HepG2 (cell line): Measurements from ENCODE around the gene PTPRO. TPM values are rescaled to one million over a fixed set of nuclear protein-coding genes. Genes with fewer than 3 reads are reported as not detected.

ENCODE experiments used
- ATF1 ChIP-seq: IDR thresholded peaks from 2 replicates; pipeline ENCODE4 v1.6.1; 2016; ENCODE audit warnings: mild to moderate bottlenecking, control low read depth
- ATF2 ChIP-seq: sonication (generic); formaldehyde crosslinking; IDR thresholded peaks from 2 replicates; pipeline ENCODE4 v1.4.0; 2020; ENCODE audit warnings: missing genetic modification reagents
- CEBPG ChIP-seq: IDR thresholded peaks from 2 replicates; pipeline ENCODE4 v1.6.1; 2016
- EHMT2 ChIP-seq: fragments of 200-600 bp; sonication (generic); IDR thresholded peaks from 2 replicates; pipeline ENCODE4 v1.7.0; 2017; ENCODE audit warnings: antibody characterized with exemption, low read depth, low read length, borderline replicate concordance
- FOSL2 ChIP-seq: sonication (generic); formaldehyde crosslinking; IDR thresholded peaks from 2 replicates; pipeline ENCODE4 v1.4.0; 2020; ENCODE audit warnings: missing genetic modification reagents
- FOXC1 ChIP-seq: sonication (generic); formaldehyde crosslinking; IDR thresholded peaks from 2 replicates; pipeline ENCODE4 v1.8.0; 2022; ENCODE audit warnings: mild to moderate bottlenecking, missing genetic modification reagents, borderline replicate concordance
- HNF4A ChIP-seq: sonication (generic); formaldehyde crosslinking; IDR thresholded peaks from 2 replicates; pipeline ENCODE4 v1.4.0; 2020; ENCODE audit warnings: missing genetic modification reagents
- IRF2 ChIP-seq: IDR thresholded peaks from 2 replicates; pipeline ENCODE4 v1.6.1; 2018; ENCODE audit warnings: missing genetic modification reagents, missing compliant biosample characterization
- KLF12 ChIP-seq: sonication (generic); formaldehyde crosslinking; IDR thresholded peaks from 2 replicates; pipeline ENCODE4 v1.4.0; 2020; ENCODE audit warnings: missing genetic modification reagents, borderline replicate concordance
- KLF16 ChIP-seq, 2 experiments: sonication (generic) in 1 of 2; formaldehyde crosslinking in 1 of 2; IDR thresholded peaks; 2 replicates each; pipeline versions ENCODE4 v1.6.1 to v1.8.0; 2016 to 2023; ENCODE audit warnings: missing genetic modification reagents in 2 of 2, missing compliant biosample characterization in 1 of 2
- KMT2A ChIP-seq: sonication (generic); formaldehyde crosslinking; IDR thresholded peaks from 2 replicates; pipeline ENCODE4 v1.4.0; 2020; ENCODE audit warnings: missing genetic modification reagents
- NFE2L2 ChIP-seq: fragments of 150-350 bp; IDR thresholded peaks from 2 replicates; pipeline ENCODE4 v1.6.1; 2014; ENCODE audit warnings: low read length
- POGK ChIP-seq: sonication (generic); formaldehyde crosslinking; conservative IDR thresholded peaks from 2 replicates; pipeline ENCODE4 v1.8.0; 2022; ENCODE audit warnings: mild to moderate bottlenecking, moderate library complexity, missing genetic modification reagents
- PPARG ChIP-seq: conservative IDR thresholded peaks from 2 replicates; pipeline ENCODE4 v1.6.1; 2016; ENCODE audit warnings: missing biosample characterization, missing genetic modification reagents
- SRY ChIP-seq: sonication (generic); formaldehyde crosslinking; IDR thresholded peaks from 2 replicates; pipeline ENCODE4 v1.8.0; 2022; ENCODE audit warnings: mild to moderate bottlenecking, missing genetic modification reagents
- ZBTB25 ChIP-seq: IDR thresholded peaks from 2 replicates; pipeline ENCODE4 v1.6.1; 2018; ENCODE audit warnings: missing genetic modification reagents
- ZFX ChIP-seq: sonication (generic); formaldehyde crosslinking; IDR thresholded peaks from 2 replicates; pipeline ENCODE4 v1.4.0; 2020; ENCODE audit warnings: mild to moderate bottlenecking, low read depth, missing genetic modification reagents, moderate library complexity
- ZGPAT ChIP-seq: IDR thresholded peaks from 2 replicates; pipeline ENCODE4 v1.6.1; 2016; ENCODE audit warnings: mild to moderate bottlenecking
- ZNF414 ChIP-seq: sonication (generic); formaldehyde crosslinking; IDR thresholded peaks from 2 replicates; pipeline ENCODE4 v1.5.0; 2020; ENCODE audit warnings: missing genetic modification reagents
- ZNF614 ChIP-seq: IDR thresholded peaks from 2 replicates; pipeline ENCODE4 v1.6.1; 2018; ENCODE audit warnings: missing biosample characterization, missing genetic modification reagents, inconsistent platforms, borderline replicate concordance
- ZNF644 ChIP-seq: IDR thresholded peaks from 2 replicates; pipeline ENCODE4 v1.6.1; 2016; ENCODE audit warnings: low read depth
- ZNF710 ChIP-seq: sonication (generic); formaldehyde crosslinking; IDR thresholded peaks from 2 replicates; pipeline ENCODE4 v1.5.0; 2020; ENCODE audit warnings: mild to moderate bottlenecking, missing genetic modification reagents, borderline replicate concordance
- ZNF713 ChIP-seq: sonication (generic); formaldehyde crosslinking; IDR thresholded peaks from 2 replicates; pipeline ENCODE4 v1.4.0; 2020; ENCODE audit warnings: mild to moderate bottlenecking, missing genetic modification reagents
- polyA plus RNA-seq, 8 experiments: library from polyadenylated mRNA; depleted of rRNA in 3 of 8; stranded (reverse) in 7 of 8; unstranded in 1 of 8; fragments of >200 nt; fragmentation: Illumina TruSeq in 4 of 8; extraction: Trizol in 4 of 8; gene quantifications; 2 replicates each; pipeline versions ENCODE4 v1.2.1 to v1.2.3, GENCODE V29; 2011 to 2016; ENCODE audit warnings: low read depth in 4 of 8, missing spikeins in 1 of 8, mixed read lengths in 1 of 8; ENCODE audit not compliant: insufficient read depth in 1 of 8
- total RNA-seq, 5 experiments: library from RNA; depleted of rRNA; stranded (reverse); fragments of >200 nt; fragmentation: Illumina TruSeq; extraction: Trizol; gene quantifications; 2 replicates each; pipeline ENCODE4 v1.2.3, GENCODE V29; 2016; ENCODE audit warnings: low read depth in 1 of 5

PTPRO gene
- total and polyA plus RNA-seq, 2 of the 13 experiments (the other 11 are each of a cell fraction or from before 2014, with no cell fraction given): 0.04 TPM; not detected in 1

GRCh38 chr12:15629108-15629507 lies 306.8 kb downstream of the PTPRO start (continued):
- peak; percentile 57; the same call in 1 of the 2 replicates for TF ChIP-seq ZNF710 (CRISPR knock-in tag)
- peak; percentile 73 for TF ChIP-seq ZFX
- TF ChIP-seq ZNF614: peak; percentile 83
- TF ChIP-seq ZGPAT (CRISPR knock-in tag): peak; percentile 66; the same call in 1 of the 2 replicates
- TF ChIP-seq SRY (CRISPR knock-in tag): no peak
- 0 out of 2 replicates have a peak, but pooled peaks have one; percentile 55 for TF ChIP-seq ZNF414 (CRISPR knock-in tag)
- TF ChIP-seq KLF16 (CRISPR knock-in tag; IDR thresholded peaks at IDR 0.05): 0 out of 4 replicates have a peak, but pooled peaks of 1 of the 2 experiments have one; percentile 41
- no peak for TF ChIP-seq FOXC1 (CRISPR knock-in tag)
- 0 out of 2 replicates have a peak, but pooled peaks have one; percentile 30 for TF ChIP-seq CEBPG (CRISPR knock-in tag)
- no peak; the same call in 1 of the 2 replicates for TF ChIP-seq ZBTB25 (CRISPR knock-in tag)
- 0 out of 2 replicates have a peak, but pooled peaks have one; percentile 65 for TF ChIP-seq IRF2 (CRISPR knock-in tag)
- TF ChIP-seq POGK (CRISPR knock-in tag): no peak
- TF ChIP-seq NFE2L2: peak; percentile 49; the same call in 1 of the 2 replicates
- peak; percentile 91 for TF ChIP-seq FOSL2 (CRISPR knock-in tag)
- peak; percentile 96 for TF ChIP-seq HNF4A (CRISPR knock-in tag)
- no peak for TF ChIP-seq KLF12 (CRISPR knock-in tag)
- no peak for TF ChIP-seq ZNF713 (CRISPR knock-in tag)
- peak; percentile 98 for TF ChIP-seq ZNF644 (CRISPR knock-in tag)
- peak; percentile 68; the same call in 1 of the 2 replicates for TF ChIP-seq ATF2
- TF ChIP-seq EHMT2: peak; percentile 92; the same call in 1 of the 2 replicates
- TF ChIP-seq PPARG (CRISPR knock-in tag): peak; percentile 87; the same call in 1 of the 2 replicates
- TF ChIP-seq KMT2A (CRISPR knock-in tag): peak; percentile 63; the same call in 1 of the 2 replicates
- 0 out of 2 replicates have a peak, but pooled peaks have one; percentile 56 for TF ChIP-seq ATF1 (CRISPR knock-in tag)
